Activated B cell treated with CpG ODN at 0.5 μM for 24 hours (primary cell): ENCODE measurements around the gene GAS6. TPM values are rescaled to one million over a fixed set of nuclear protein-coding genes. Genes with fewer than 3 reads are reported as not detected.

Experiments used
- ATAC-seq: fragments of 200-7000 bp; cut with Tn5 transposase; one replicate; pipeline ENCODE4 v1.10.0; 2021; ENCODE audit warnings: low read depth, mild to moderate bottlenecking, moderate library complexity
- CTCF ChIA-PET: fragments of 350-600 bp; sonication (Branson Sonifier 250); formaldehyde crosslinking; loops from one replicate; lab custom pipeline; 2021; ENCODE audit warnings: antibody characterized with exemption; lab: Charles Lee
- POLR2A ChIA-PET: fragments of 350-600 bp; sonication (Branson Sonifier 250); formaldehyde crosslinking; loops from one replicate; lab custom pipeline; 2021; ENCODE audit warnings: antibody characterized with exemption; lab: Charles Lee
- DNase-seq: peaks from one replicate; pipeline ENCODE4 v3.0.0; 2022
- H3K27ac Mint-ChIP-seq: one replicate; pipeline ENCODE4 v1.8.0; 2020; ENCODE audit warnings: mixed read lengths
- H3K27me3 Mint-ChIP-seq: one replicate; pipeline ENCODE4 v1.8.0; 2021; ENCODE audit warnings: mixed read lengths
- H3K36me3 Mint-ChIP-seq: one replicate; pipeline ENCODE4 v1.8.0; 2021; ENCODE audit warnings: low read depth, mixed read lengths
- H3K4me1 Mint-ChIP-seq: one replicate; pipeline ENCODE4 v1.8.0; 2021; ENCODE audit warnings: mixed read lengths
- H3K4me3 Mint-ChIP-seq: one replicate; pipeline ENCODE4 v1.8.0; 2020; ENCODE audit warnings: mild to moderate bottlenecking, mixed read lengths
- H3K9me3 Mint-ChIP-seq: one replicate; pipeline ENCODE4 v1.8.0; 2020; ENCODE audit warnings: mixed read lengths
- intact Hi-C: fragments of 100-400 bp; cut with micrococcal nuclease; formaldehyde crosslinking; loops from one replicate; pipeline ENCODE4 v1.15.1; 2024
- total RNA-seq: library from RNA; stranded (reverse); gene quantifications from 2 replicates; pipeline ENCODE4 v1.2.3, GENCODE V29; 2022
- TF ChIP-seq, protein P1 (sequence below): fragments of 200-600 bp; IDR thresholded peaks from one replicate; pipeline ENCODE4 v1.8.0; 2022; ENCODE audit warnings: antibody characterized with exemption, mild to moderate bottlenecking

GAS6 gene
- total RNA-seq, 1 donor from 2014 or later, result 1.4 TPM

DNA sequence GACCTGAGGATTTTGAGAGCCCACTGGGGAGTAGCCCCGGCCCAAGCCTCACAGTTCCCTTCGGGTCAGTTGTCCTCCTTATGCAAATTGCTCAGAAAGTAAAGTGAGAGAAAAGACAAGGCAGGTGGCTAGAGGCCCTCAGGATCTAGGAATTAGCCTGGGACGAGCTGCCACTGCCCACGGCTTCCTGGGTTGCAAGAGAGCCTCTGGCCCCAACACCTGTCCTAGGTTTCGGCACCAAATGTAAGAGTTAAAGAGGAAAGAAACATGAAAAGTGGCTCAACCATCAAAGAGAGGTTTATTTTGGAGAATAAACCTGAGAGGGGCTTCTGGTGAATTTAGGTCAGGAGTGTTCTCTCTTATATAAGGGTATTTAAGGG is 79.2 kb downstream of the GAS6 start:
- no peak for ATAC-seq

DNA sequence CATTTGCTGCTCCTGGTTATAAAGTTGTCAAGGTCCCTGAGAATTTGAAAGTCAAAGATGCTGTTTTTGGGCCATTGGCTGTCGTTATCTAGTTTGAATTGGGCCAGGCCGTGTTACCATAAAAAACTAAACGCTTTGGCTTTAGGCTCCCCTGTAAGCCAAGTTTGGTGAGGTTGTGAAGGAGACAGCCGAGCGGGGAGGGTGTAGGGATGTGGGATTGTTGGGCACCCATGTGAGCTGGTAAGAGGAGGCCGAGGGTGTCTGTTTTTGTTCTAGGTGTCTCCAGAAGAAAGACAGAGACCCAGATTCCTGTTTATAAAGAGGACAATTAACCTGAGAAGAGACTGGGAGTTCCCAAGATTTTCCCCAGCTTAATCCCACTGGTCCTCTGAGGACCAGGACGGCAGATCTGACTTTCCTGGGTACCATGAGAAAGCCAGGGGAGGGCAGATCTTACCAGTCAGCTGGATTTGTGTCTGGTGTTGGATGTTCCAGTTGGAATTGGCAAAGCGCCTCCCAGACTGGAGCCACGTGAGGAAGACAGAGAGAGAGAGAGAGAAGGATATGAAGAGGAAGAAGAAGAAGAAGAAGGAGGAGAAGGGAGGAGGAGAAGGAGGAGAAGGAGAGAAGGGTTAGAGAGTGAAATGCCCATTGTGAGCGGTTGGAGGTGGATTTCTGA is 79.8 kb downstream of the GAS6 start:
- DNase-seq (no peak), ATAC-seq (no peak)
- ChIA-PET CTCF (no interaction called here), POLR2A (no interaction called here)
- Mint-ChIP-seq H3K36me3 (no peaks in the 10 kb centered on the region), H3K9me3 (no peaks in the 10 kb centered on the region), H3K4me3 (no peak overlapping the region), H3K27ac (no peak overlapping the region), H3K4me1 (no peaks in the 10 kb centered on the region), H3K27me3 (peaks cover 8% of the 10 kb centered on the region)
- TF ChIP-seq, protein P1, sequence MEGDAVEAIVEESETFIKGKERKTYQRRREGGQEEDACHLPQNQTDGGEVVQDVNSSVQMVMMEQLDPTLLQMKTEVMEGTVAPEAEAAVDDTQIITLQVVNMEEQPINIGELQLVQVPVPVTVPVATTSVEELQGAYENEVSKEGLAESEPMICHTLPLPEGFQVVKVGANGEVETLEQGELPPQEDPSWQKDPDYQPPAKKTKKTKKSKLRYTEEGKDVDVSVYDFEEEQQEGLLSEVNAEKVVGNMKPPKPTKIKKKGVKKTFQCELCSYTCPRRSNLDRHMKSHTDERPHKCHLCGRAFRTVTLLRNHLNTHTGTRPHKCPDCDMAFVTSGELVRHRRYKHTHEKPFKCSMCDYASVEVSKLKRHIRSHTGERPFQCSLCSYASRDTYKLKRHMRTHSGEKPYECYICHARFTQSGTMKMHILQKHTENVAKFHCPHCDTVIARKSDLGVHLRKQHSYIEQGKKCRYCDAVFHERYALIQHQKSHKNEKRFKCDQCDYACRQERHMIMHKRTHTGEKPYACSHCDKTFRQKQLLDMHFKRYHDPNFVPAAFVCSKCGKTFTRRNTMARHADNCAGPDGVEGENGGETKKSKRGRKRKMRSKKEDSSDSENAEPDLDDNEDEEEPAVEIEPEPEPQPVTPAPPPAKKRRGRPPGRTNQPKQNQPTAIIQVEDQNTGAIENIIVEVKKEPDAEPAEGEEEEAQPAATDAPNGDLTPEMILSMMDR, result no peak
- intact Hi-C loops, result no loop called here

More for the DNA sequence above, 79.2 kb downstream of the GAS6 start:
- H3K36me3 Mint-ChIP-seq, result no peaks in the 10 kb centered on the region
- TF ChIP-seq, protein P1, result no peak
- no peaks in the 10 kb centered on the region for H3K4me1 Mint-ChIP-seq
- H3K27ac Mint-ChIP-seq, result no peak overlapping the region
- intact Hi-C loops, result no loop called here
- no peak overlapping the region for H3K4me3 Mint-ChIP-seq
- POLR2A ChIA-PET, result no interaction called here
- H3K9me3 Mint-ChIP-seq, result no peaks in the 10 kb centered on the region
- CTCF ChIA-PET, result no interaction called here
- DNase-seq, result no peak
- peaks cover 3% of the 10 kb centered on the region for H3K27me3 Mint-ChIP-seq

DNA sequence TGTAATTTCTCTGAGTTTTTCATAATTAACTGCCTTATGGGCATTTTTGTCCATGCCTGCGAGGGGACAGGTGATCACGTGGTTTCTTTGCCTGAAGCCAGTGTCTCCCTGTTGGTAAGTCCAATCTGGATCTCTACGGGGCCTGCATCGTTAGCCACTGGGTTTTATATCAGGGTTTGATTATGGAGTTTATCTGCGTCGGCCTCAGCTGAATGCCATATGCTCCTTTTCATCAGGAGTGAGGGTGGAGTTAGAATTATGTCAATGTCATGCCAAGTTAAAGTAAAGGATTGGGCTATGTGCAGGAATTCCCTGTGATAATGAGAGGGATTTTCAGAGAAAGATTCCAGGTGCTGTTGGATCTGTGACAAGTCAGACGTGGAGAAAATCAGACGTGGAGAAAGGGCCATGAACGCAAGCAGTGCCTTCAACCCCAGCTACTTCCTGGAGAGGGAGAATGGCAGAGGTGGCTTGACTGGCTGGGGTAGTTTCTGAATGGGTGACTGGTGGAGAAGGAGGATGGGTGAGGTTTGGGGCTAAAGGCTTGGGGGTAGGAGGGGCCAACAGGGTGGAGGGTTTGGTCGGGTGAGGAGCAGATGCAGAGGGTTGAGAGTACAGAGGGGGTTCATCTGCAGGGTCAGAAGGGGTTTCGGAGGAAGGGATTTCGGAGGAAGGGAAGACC is 80.5 kb downstream of the GAS6 start:
- POLR2A ChIA-PET, result no interaction called here
- Mint-ChIP-seq H3K4me1 (no peaks in the 10 kb centered on the region), H3K9me3 (no peaks in the 10 kb centered on the region), H3K4me3 (no peak overlapping the region), H3K27ac (no peak overlapping the region), H3K36me3 (no peaks in the 10 kb centered on the region), H3K27me3 (peaks cover 13% of the 10 kb centered on the region)
- CTCF ChIA-PET, result no interaction called here
- TF ChIP-seq, protein P1, result no peak
- no peak for ATAC-seq
- intact Hi-C loops, result no loop called here
- DNase-seq, result no peak

DNA sequence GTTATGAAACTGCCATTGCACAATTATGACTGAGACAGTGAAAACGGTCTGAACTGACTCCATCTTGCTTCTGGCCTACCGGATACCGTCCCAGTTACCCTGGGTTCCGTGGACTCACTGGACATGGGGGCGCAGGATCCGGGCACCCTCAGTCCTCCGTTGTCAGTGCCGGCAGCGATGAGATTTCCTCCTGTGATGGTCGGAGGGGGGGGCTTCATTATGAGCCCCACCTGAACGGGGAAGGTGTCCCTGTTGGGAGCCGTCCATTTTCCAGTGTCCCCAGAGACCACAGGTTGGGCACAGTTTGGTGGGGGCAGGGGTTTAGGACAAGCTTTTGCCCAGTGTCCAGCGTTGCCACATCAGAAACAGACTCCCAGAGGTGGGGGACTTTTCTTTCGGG is 81.4 kb downstream of the GAS6 start:
- ATAC-seq, result no peak
- no peak for DNase-seq
- ChIA-PET CTCF (no interaction called here), POLR2A (no interaction called here)
- Mint-ChIP-seq H3K4me3 (no peak overlapping the region), H3K27me3 (peaks cover 19% of the 10 kb centered on the region), H3K36me3 (no peaks in the 10 kb centered on the region), H3K4me1 (no peaks in the 10 kb centered on the region), H3K9me3 (no peaks in the 10 kb centered on the region), H3K27ac (no peak overlapping the region)
- TF ChIP-seq, protein P1, result no peak
- intact Hi-C loops, result no loop called here

DNA sequence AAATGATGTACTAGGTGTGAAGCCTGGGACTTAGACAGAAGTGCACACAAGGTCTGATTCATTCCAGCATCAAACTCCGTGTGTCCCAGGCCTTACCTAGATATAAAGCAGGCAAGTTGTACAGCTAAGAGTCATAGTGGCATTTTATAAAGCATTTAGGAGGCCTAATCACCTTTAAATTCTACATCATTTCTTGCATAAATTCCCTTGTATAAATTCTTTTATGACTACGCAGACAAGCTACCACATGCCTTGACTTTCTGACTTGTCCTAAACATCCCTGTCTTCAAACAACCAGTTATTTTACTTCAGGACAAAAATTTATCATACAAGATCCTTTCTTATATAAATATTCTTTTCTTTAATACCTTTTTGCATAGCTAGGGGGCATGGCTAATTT is 82.3 kb downstream of the GAS6 start:
- POLR2A ChIA-PET, result no interaction called here
- no peak overlapping the region for H3K27ac Mint-ChIP-seq
- no peak overlapping the region for H3K4me3 Mint-ChIP-seq
- intact Hi-C loops, result no loop called here
- no peaks in the 10 kb centered on the region for H3K9me3 Mint-ChIP-seq
- CTCF ChIA-PET, result no interaction called here
- TF ChIP-seq, protein P1, result no peak
- H3K27me3 Mint-ChIP-seq, result peaks cover 23% of the 10 kb centered on the region
- no peaks in the 10 kb centered on the region for H3K36me3 Mint-ChIP-seq
- no peak for ATAC-seq
- no peak for DNase-seq
- no peaks in the 10 kb centered on the region for H3K4me1 Mint-ChIP-seq
